Neural progenitor cell (in vitro differentiated cells): Measurements from ENCODE around the gene STARD9. TPM values are rescaled to one million over a fixed set of nuclear protein-coding genes. Genes with fewer than 3 reads are reported as not detected.

Source experiments
- DNase-seq: peaks from one replicate; pipeline ENCODE4 v3.0.0-alpha.2; 2016; ENCODE audit warnings: low spot score
- H2AFZ ChIP-seq: fragments of 200-600 bp; sonication (generic); replicated peaks from 2 replicates; pipeline ENCODE4 v1.6.1; 2016; ENCODE audit warnings: antibody characterized with exemption
- H3F3A ChIP-seq: fragments of 200-600 bp; sonication (generic); 2 replicates; pipeline ENCODE4 v1.6.1; 2016; ENCODE audit warnings: antibody characterized with exemption, low read depth
- H3K27ac ChIP-seq: fragments of 200-600 bp; sonication (generic); 2 replicates; pipeline ENCODE4 v1.5.1; 2016; ENCODE audit warnings: mild to moderate bottlenecking
- H3K27me3 ChIP-seq: fragments of 200-600 bp; sonication (generic); 2 replicates; pipeline ENCODE4 v1.6.1; 2016; ENCODE audit warnings: mild to moderate bottlenecking, moderate library complexity
- H3K36me3 ChIP-seq: fragments of 200-600 bp; sonication (generic); 2 replicates; pipeline ENCODE4 v1.5.1; 2016
- H3K4me1 ChIP-seq: fragments of 200-600 bp; sonication (generic); 2 replicates; pipeline ENCODE4 v1.6.1; 2016; ENCODE audit warnings: mixed run types
- H3K4me2 ChIP-seq: fragments of 200-600 bp; sonication (generic); 2 replicates; pipeline ENCODE4 v1.6.1; 2016
- H3K4me3 ChIP-seq: fragments of 200-600 bp; sonication (generic); 2 replicates; pipeline ENCODE4 v1.5.1; 2016
- H3K79me2 ChIP-seq: fragments of 200-600 bp; sonication (generic); 2 replicates; pipeline ENCODE4 v1.6.1; 2016; ENCODE audit warnings: low read depth
- H3K9ac ChIP-seq: fragments of 200-600 bp; sonication (generic); 2 replicates; pipeline ENCODE4 v1.6.1; 2016
- H3K9me3 ChIP-seq: fragments of 200-600 bp; sonication (generic); 2 replicates; pipeline ENCODE4 v1.5.1; 2016; ENCODE audit warnings: low read depth
- H4K20me1 ChIP-seq: fragments of 200-600 bp; sonication (generic); 2 replicates; pipeline ENCODE4 v1.6.1; 2016; ENCODE audit warnings: low read depth
- H3K27ac Mint-ChIP-seq: 3 replicates; pipeline ENCODE4 v1.8.0; 2021; ENCODE audit warnings: mixed read lengths
- H3K27me3 Mint-ChIP-seq: 2 replicates; pipeline ENCODE4 v1.8.0; 2022; ENCODE audit warnings: low read depth, mild to moderate bottlenecking, inconsistent platforms, moderate library complexity, mixed read lengths; ENCODE audit not compliant: insufficient read depth
- H3K36me3 Mint-ChIP-seq: 3 replicates; pipeline ENCODE4 v1.8.0; 2021; ENCODE audit warnings: mixed read lengths
- H3K4me1 Mint-ChIP-seq: 3 replicates; pipeline ENCODE4 v1.8.0; 2021; ENCODE audit warnings: mixed read lengths
- H3K4me3 Mint-ChIP-seq: 3 replicates; pipeline ENCODE4 v1.8.0; 2021; ENCODE audit warnings: mild to moderate bottlenecking, moderate library complexity, mixed read lengths
- H3K9me3 Mint-ChIP-seq: 3 replicates; pipeline ENCODE4 v1.8.0; 2020; ENCODE audit warnings: mixed read lengths
- CTCF ChIP-seq: fragments of 200-600 bp; sonication (generic); IDR thresholded peaks from 2 replicates; pipeline ENCODE4 v1.5.1; 2017; ENCODE audit warnings: antibody characterized with exemption, mild to moderate bottlenecking
- EZH2 ChIP-seq: fragments of 200-600 bp; sonication (generic); IDR thresholded peaks from 2 replicates; pipeline ENCODE4 v1.6.1; 2017; ENCODE audit warnings: antibody characterized with exemption, mild to moderate bottlenecking, moderate library complexity
- EZH2phosphoT487 ChIP-seq: fragments of 200-600 bp; sonication (generic); IDR thresholded peaks from 2 replicates; pipeline ENCODE4 v1.6.1; 2017; ENCODE audit warnings: antibody characterized with exemption
- total RNA-seq: library from RNA; depleted of rRNA; stranded (reverse); fragments of >200 nt; gene quantifications from 2 replicates; pipeline ENCODE4 v1.2.3, GENCODE V29; 2015; ENCODE audit warnings: low replicate concordance

STARD9 gene
- total RNA-seq, 1 donor from 2014 or later, result 11.9 TPM

GRCh38 chr15:42608752-42609488 is 33.5 kb downstream of the STARD9 start:
- no peak overlapping the region for H3K27ac ChIP-seq
- no peak overlapping the region for H3K9ac ChIP-seq
- H3K79me2 ChIP-seq, result no peaks in the 10 kb centered on the region
- DNase-seq, result no peak
- H3K4me1 Mint-ChIP-seq, result peaks cover 6% of the 10 kb centered on the region
- H4K20me1 ChIP-seq, result no peaks in the 10 kb centered on the region
- H3K27ac Mint-ChIP-seq, result no peak overlapping the region
- no peak overlapping the region for H2AFZ ChIP-seq
- H3K9me3 Mint-ChIP-seq, result no peaks in the 10 kb centered on the region
- no peaks in the 10 kb centered on the region for H3K4me1 ChIP-seq
- no peak overlapping the region for H3K4me2 ChIP-seq
- no peak overlapping the region for H3K4me3 Mint-ChIP-seq
- no peaks in the 10 kb centered on the region for H3K27me3 ChIP-seq
- no peaks in the 10 kb centered on the region for H3K9me3 ChIP-seq
- no peak for TF ChIP-seq EZH2phosphoT487
- no peak overlapping the region for H3K4me3 ChIP-seq
- peaks cover 13% of the 10 kb centered on the region for H3K36me3 Mint-ChIP-seq
- no peaks in the 10 kb centered on the region for H3F3A ChIP-seq
- H3K27me3 Mint-ChIP-seq, result no peaks in the 10 kb centered on the region
- H3K36me3 ChIP-seq, result no peaks in the 10 kb centered on the region

GRCh38 chr15:42611532-42611931 is 36.1 kb downstream of the STARD9 start:
- no peak overlapping the region for H3K4me3 Mint-ChIP-seq
- no peak overlapping the region for H3K4me2 ChIP-seq

GRCh38 chr15:42612367-42612912 is 37.0 kb downstream of the STARD9 start:
- Histone ChIP-seq H3K4me3 (no peak overlapping the region), H3K9ac (no peak overlapping the region), H3K27me3 (no peaks in the 10 kb centered on the region), H3K9me3 (no peaks in the 10 kb centered on the region), H4K20me1 (peaks cover 5% of the 10 kb centered on the region), H3K27ac (no peak overlapping the region), H3K4me1 (no peaks in the 10 kb centered on the region), H3K4me2 (no peak overlapping the region), H3K36me3 (no peaks in the 10 kb centered on the region), H3K79me2 (no peaks in the 10 kb centered on the region), H3F3A (peaks cover 6% of the 10 kb centered on the region), H2AFZ (no peak overlapping the region)
- H3K27ac Mint-ChIP-seq, result no peak overlapping the region
- peaks cover 10% of the 10 kb centered on the region for H3K4me1 Mint-ChIP-seq
- no peak for TF ChIP-seq EZH2
- TF ChIP-seq CTCF, result no peak
- no peak for TF ChIP-seq EZH2phosphoT487
- no peak overlapping the region for H3K4me3 Mint-ChIP-seq
- peaks cover 11% of the 10 kb centered on the region for H3K36me3 Mint-ChIP-seq
- DNase-seq, result no peak
- H3K27me3 Mint-ChIP-seq, result no peaks in the 10 kb centered on the region
- no peaks in the 10 kb centered on the region for H3K9me3 Mint-ChIP-seq

More at GRCh38 chr15:42611532-42611931, 36.1 kb downstream of the STARD9 start:
- Histone ChIP-seq H3F3A (peaks cover 6% of the 10 kb centered on the region), H3K4me3 (no peak overlapping the region), H3K27me3 (no peaks in the 10 kb centered on the region), H3K36me3 (no peaks in the 10 kb centered on the region), H3K9me3 (no peaks in the 10 kb centered on the region), H3K4me1 (no peaks in the 10 kb centered on the region), H3K9ac (no peak overlapping the region), H4K20me1 (peaks cover 5% of the 10 kb centered on the region), H3K79me2 (no peaks in the 10 kb centered on the region), H2AFZ (no peak overlapping the region), H3K27ac (no peak overlapping the region)
- peaks cover 10% of the 10 kb centered on the region for H3K4me1 Mint-ChIP-seq
- H3K36me3 Mint-ChIP-seq, result peaks cover 11% of the 10 kb centered on the region
- H3K27ac Mint-ChIP-seq, result no peak overlapping the region
- TF ChIP-seq EZH2phosphoT487, result no peak
- TF ChIP-seq CTCF, result no peak
- no peak for TF ChIP-seq EZH2
- H3K27me3 Mint-ChIP-seq, result no peaks in the 10 kb centered on the region
- no peaks in the 10 kb centered on the region for H3K9me3 Mint-ChIP-seq
- no peak for DNase-seq

- H2AFZ ChIP-seq, result no peak overlapping the region
- no peak overlapping the region for H3K27ac ChIP-seq
- TF ChIP-seq EZH2, result no peak
- peaks cover 30% of the 10 kb centered on the region for H3F3A ChIP-seq
- no peaks in the 10 kb centered on the region for H3K36me3 ChIP-seq
- peaks cover 35% of the 10 kb centered on the region for H4K20me1 ChIP-seq
- H3K4me1 Mint-ChIP-seq, result peaks cover 21% of the 10 kb centered on the region
- H3K9me3 ChIP-seq, result no peaks in the 10 kb centered on the region
- H3K4me3 ChIP-seq, result no peak overlapping the region
- H3K4me3 Mint-ChIP-seq, result no peak overlapping the region
- H3K27ac Mint-ChIP-seq, result no peak overlapping the region
- DNase-seq, result no peak
- H3K27me3 Mint-ChIP-seq, result no peaks in the 10 kb centered on the region
- H3K9me3 Mint-ChIP-seq, result no peaks in the 10 kb centered on the region
- no peaks in the 10 kb centered on the region for H3K27me3 ChIP-seq
- H3K9ac ChIP-seq, result no peak overlapping the region
- no peaks in the 10 kb centered on the region for H3K36me3 Mint-ChIP-seq
- H3K4me2 ChIP-seq, result no peak overlapping the region
- no peaks in the 10 kb centered on the region for H3K79me2 ChIP-seq
- peaks cover 18% of the 10 kb centered on the region for H3K4me1 ChIP-seq
These were observed 40.7 kb downstream of the STARD9 start for GRCh38 chr15:42616107-42616506.
